GM18951 (cell line): ENCODE measurements around the gene ZNF664.

ENCODE experiments used
- POLR2A ChIP-seq: IDR thresholded peaks from 4 replicates; pipeline ENCODE4 v1.6.1; 2011; ENCODE audit warnings: mild to moderate bottlenecking; ENCODE audit not compliant: insufficient read length, insufficient read depth; ENCODE audit errors: extremely low read depth
- in situ Hi-C: fragments of 300-500 bp; cut with MboI; formaldehyde crosslinking; loops from one replicate; pipeline ENCODE4 v1.12.0; 2022; ENCODE audit warnings: low sequenced_read_pairs, mixed read lengths, inconsistent platforms; ENCODE audit not compliant: unreplicated experiment

The ZNF664 gene

GRCh38 chr12:123997033-123997822 lies 24.2 kb downstream of the ZNF664 start:
- TF ChIP-seq POLR2A: no peak
- in situ Hi-C loops: no loop called here

DNA sequence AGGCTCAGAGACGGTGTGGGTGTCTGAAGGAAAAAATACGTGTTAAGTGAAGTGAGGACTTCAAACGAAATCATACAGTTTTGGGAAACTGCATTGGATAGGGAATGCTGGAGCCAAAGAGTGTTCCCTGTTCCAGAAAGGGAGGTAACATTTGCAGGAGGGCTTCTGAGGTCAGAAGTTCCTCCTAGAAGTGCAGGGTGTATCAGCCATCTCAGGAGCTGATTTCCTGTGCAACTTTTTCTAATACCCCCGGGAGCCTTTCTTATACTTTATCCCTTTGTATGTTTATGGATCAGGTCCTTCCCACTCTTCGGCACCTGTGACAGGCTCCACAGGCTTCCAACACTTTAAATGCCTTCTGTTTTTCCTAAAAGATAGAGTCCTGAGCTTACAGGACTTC lies 24.9 kb downstream of the ZNF664 start:
- in situ Hi-C loops: no loop called here
- no peak for TF ChIP-seq POLR2A

DNA sequence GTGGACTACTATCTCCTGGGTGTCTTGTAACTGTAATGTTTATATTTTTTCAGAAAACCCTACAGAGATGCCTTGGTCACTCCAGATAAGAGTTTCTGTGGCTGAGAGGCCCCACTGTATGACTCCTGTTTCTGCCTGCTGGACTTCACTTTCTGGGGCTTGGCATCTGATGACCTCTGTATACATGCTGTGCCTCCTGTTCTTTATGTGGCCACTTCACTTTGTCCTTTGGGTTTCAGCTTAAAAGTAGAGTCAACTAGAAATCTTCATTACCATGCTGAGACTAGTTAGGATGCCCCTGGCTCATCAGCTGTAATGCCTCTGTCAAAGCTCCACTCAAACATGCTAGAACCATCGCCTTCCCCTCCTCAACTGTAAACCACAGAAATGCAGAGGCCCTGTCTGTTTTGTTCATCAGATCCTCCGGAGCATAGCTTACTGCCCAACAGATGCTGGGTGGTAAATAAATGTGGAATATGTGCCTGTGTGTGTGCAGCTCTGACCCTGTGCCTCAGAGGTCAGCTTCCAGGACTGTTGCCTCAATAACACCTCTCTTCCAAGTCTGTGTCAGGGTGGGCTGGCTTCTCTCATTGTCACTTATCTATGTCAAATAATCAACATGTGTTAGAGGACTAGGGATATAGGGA lies 25.5 kb downstream of the ZNF664 start:
- TF ChIP-seq POLR2A: no peak
- in situ Hi-C loops: no loop called here

- in situ Hi-C loops: no loop called here
- TF ChIP-seq POLR2A: no peak
Measured at GRCh38 chr12:123998991-123999359, 26.0 kb downstream of the ZNF664 start.

GRCh38 chr12:124000111-124000510 lies 27.1 kb downstream of the ZNF664 start:
- in situ Hi-C loops: no loop called here
- TF ChIP-seq POLR2A: no peak

- TF ChIP-seq POLR2A: no peak
- in situ Hi-C loops: no loop called here
Measured at GRCh38 chr12:124001343-124001742, 28.3 kb downstream of the ZNF664 start.

DNA sequence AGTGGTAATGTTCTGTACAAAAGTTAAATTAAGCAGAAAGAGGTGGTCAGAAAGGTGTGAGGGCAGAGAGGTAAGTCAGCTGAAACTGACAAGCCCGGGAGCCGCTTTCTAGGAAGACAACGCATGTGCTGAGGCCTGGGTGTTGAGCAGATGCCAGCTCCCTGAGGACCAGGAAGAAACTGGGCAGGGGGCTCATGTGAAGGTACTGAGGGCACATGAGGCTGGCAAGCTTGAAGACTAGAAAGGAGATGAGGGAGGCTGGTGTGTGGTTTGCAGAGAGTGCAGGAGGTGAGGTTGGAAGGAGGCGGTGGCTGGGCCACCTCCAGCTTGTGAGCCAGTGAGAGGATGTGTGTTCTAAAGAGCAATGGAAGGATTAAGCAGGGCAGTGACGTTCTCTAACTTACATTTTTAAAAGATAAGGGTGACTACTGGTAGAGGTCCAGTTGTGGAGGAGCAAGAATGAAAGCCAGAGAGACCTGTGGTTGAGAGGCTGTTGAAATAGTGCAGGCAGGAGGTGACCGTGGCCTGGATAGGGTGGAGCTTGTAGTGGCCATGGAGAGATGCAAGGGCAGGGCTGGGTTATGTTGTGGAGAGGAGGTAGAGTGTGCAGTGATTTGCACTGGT lies 29.1 kb downstream of the ZNF664 start:
- no peak for TF ChIP-seq POLR2A
- in situ Hi-C loops: no loop called here

DNA sequence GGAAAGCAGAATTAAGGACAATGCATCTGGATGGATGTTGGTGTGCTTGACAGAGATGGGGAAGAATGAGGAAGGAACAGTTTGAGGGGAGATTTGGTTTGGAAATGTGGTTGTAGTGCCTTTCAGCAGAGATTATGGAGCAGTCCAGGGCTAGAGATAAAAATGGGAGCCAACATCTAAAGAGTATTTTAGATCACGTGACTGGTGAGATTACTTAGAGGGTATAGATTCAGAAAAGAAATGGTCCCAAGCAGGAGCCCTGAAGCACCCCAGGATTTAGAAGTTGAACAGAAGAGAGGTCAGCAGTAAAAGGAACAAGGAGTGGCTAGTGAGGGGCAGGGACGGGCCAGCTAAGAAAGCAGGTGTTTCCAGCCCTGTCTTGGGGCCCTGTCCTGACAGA lies 29.6 kb downstream of the ZNF664 start:
- TF ChIP-seq POLR2A: no peak
- in situ Hi-C loops: no loop called here

- no peak for TF ChIP-seq POLR2A
- in situ Hi-C loops: no loop called here
Measured at GRCh38 chr12:124004233-124004875, 31.3 kb downstream of the ZNF664 start.

GRCh38 chr12:124006085-124006845 lies 33.2 kb downstream of the ZNF664 start:
- in situ Hi-C loops: no loop called here

DNA sequence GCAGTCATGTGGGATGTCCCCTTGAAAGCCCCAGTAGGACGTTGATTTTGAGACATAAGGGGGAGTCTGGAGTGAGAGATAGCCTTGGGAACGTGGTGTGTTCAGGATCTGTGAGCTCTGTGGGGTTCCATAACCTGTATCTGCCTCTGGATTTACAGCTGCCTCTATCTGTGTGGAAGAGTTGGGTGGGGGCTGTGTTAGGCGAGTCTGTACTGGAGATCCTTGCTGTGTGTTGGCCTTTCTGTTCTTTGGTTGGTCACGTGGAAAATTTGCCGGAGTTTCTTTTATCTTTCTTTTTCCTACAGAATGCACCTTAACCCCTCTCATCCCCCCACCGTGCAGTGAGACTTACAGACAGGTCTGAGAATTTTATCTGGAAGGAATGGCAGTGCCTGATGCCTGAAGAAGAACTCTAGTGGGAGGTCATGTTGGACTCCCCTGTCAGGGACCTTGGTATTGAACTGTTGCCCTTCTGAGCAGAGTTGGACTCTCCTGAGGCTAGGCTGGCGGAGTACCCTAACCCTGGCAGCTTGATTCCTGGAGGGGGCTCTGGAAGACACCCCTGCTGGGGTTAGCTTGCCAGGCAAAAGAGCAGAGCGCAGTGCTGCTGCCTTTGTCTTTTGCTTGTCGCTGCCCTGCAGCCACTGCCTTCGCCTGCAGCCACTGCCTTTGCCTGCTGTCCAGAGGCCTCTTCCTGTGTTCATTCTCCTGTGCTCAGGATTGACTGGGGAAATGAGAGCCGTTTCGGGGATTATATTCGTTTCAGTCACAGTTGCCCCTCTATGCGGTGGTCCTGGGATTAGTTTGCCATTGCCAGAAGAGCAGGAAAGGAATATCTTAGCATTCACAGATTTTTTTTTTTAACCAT lies 34.1 kb downstream of the ZNF664 start:
- in situ Hi-C loops: no loop called here
- TF ChIP-seq POLR2A: no peak

More at GRCh38 chr12:124006085-124006845, 33.2 kb downstream of the ZNF664 start:
- no peak for TF ChIP-seq POLR2A
